NCI-H1105 treated with DMSO at 0.1 percent for 48 hours (cell line): ENCODE results near the gene ELOF1.
A peak's percentile ranks its signal among the peaks of the same experiment; 100 is the strongest.

Source experiments
- DNase-seq: peaks from one replicate; lab custom pipeline; 2025; lab: John Stamatoyannopoulos, UW

ELOF1 gene

DNA sequence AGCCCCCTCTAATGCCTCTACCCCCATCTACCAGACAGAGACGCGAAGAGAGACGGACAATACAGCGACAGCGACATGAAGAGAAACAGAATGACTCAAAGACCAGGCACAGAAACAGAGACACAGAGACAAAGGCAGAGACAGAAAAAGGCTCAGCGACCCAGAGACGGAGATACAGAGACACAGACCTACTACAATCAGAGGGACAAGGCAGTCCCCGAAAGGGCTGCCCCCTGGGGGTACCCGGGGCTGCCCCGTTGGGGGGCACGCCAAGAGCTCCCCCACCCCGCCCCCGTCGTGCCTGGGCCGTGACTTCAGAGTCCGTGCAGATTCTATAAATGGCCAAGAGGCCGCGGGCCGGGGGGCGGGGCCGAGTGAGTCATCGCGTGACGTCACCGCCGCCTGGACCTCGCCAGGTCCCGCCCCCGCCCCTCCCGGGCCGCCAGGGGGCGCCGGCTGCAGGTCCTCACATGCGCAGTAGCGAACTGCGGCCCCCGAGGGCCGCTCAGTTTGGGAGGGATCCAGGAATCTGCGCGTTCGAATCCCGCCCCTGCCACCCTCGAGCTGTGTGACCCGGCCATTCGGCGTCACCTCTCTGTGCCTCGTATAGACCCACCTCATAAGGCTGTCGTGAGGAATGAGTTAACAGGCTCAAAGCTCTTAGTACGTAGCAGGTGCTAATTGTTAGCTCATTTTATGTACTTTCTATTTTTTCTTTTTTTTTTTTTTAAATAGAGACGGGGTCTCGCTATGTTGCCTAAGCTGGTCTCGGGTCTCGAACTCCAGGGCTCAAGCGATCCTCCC is 23.0 kb downstream of the ELOF1 start:
- peak; percentile 61 for DNase-seq

DNA sequence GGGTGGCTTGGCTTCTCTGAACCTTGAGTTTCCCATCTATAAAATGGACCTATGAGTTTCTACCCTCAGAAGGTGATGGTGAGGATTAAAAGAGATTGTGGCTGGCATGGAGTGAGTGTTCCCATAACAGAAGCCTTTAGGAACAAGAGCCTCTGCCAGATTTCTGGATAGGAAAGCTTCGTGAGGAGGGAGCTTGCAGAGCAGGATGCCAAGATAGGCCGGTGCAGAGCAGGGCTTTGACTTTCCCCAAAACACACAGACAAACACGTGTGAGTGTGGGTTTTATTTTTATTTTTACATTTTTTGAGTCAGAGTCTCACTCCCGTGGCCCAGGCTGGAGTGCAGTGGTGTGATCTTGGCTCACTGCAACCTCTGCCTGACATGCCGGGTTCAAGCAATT is 24.1 kb downstream of the ELOF1 start:
- no peak for DNase-seq

DNA sequence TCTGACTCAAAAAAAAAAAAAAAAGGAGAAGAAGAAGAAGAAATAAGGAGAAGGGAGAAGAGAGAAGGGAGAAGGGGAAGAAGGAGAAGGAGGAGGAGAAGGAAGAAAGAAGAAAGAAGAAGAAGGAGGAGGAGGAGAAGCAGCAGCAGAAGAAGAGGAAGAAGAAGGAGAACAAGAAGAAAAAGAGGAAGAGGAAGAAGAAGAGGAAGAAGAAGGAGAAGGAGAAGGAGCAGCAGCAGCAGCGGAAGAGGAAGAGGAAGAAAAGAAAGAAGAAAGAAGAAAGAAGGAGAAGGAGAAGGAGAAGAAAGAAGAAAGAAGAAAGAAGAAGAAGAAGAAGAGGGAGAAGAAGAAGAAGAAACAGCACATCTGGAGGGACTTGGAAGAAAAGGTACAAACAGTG is 24.5 kb downstream of the ELOF1 start:
- DNase-seq: no peak

DNA sequence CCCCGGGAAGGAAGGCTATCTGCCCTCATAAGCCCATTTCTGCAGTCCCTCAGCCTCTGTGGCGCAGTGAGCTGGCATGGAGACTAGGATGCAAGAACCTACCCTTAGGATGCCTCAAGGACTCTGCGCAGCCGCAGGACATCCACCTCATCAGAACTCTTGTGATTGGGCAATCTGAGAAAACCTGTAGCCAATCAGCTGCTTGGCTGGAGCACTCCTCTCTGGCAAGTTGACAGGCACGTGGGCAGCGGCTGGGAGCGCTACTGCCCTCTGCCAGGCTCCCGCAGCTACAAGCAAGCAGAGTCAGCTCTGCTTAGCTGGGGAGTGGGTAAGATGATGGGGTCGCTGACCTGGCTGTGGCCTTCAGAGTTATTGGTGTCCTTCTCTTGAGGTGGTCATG is 28.6 kb downstream of the ELOF1 start:
- peak; percentile 21 for DNase-seq

DNA sequence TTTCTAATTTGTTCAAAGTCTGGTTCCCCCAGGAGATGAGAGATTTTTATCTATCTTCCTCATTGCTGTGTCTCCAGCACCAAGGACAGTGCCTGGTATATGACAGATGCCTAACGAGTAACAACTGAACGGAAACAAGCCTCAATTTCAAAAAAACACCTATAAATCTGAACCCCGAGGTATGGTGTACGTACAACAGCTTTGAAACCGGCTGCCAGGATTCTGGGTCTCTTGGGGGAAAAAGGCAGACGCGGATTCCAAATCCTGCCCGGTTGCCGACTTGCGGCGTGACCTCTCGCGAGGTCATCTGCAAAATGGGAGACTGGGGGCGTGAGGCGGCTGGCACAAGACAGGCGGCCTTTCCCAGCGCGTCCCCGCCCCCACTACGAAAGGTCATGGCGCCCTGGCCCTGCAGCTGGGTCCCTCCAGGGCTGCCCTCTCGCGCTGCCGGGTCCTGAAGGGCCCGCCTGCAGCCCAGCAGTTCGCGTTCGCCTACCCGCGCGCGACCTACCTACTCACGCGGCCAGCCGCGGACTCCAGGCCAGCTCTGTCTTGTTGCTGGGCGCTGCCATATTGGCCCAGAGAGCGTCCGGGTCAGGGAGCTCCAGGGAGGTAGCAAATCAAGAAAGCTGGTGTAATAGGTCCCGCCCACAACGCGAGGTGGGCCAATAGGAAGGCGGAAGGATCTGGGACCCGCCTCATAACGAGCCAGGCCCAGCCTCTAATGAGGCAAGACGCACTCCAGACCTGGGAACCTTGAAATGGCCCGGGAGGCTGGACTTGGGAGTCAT is 30.3 kb downstream of the ELOF1 start, which contains the start of gene ECSIT:
TSS of gene ECSIT (minus strand) at position 584 of the 791 bp plus-strand sequence. CDS start 9,964 bp downstream, outside the sequence.
- peak; percentile 96 for DNase-seq

DNA sequence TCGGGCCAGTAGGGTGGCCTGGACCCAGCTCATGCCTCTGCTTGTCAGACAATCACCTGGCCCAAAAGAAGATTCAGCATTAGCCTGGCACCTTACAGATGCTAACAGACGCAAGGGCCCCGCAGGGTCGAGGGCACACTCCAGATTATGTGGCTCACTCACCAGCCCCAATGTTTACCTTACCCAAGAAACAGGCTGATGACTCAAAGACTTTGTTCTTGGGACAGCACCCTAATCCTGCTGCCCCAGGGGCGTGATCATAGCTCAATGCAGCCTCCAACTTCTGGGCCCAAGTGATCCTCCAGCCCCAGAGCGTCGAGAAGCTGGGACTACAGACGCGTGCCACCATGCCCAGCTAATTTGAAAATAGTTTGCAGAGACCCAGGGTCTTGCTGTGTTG is 39.9 kb downstream of the ELOF1 start:
- no peak for DNase-seq

DNA sequence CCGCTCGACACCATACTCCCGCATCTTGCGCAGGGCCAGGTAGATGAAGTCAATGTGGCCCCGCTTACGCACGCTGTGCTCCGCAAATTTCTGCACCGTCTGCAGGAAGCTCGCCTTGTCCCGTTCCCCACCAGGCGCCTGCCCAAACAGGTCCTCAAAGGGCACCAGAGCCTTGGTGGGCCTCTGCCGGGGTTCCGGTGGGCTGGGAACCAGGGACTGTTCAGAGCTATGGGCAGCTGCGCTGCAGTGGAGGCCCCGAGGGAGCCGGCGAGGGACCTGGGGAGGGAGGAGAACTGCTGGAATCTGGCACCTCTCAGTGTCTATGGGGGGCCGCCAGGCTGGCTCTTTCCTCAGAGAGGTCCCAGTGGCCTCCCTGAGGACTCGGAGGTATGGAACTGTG is 45.1 kb downstream of the ELOF1 start:
- no peak for DNase-seq

DNA sequence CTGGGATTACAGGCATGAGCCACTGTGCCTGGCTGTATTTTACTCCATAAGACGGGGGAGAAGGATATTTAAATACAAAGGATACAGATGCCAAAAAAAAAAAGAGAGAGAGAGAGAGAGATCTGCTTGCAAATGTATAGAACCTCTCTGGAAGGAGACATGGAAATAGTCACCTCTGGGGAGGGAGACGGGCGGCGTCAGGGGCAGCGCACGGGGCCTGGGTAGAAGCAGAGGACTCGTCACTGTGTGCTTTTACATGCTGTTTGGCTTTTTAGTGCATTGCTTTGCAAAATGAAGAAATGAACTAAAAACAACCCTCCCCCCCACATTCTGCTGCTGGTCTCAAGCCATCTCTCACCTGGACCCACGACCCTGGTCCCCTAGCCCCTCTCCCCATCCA is 48.6 kb downstream of the ELOF1 start:
- DNase-seq: no peak

DNA sequence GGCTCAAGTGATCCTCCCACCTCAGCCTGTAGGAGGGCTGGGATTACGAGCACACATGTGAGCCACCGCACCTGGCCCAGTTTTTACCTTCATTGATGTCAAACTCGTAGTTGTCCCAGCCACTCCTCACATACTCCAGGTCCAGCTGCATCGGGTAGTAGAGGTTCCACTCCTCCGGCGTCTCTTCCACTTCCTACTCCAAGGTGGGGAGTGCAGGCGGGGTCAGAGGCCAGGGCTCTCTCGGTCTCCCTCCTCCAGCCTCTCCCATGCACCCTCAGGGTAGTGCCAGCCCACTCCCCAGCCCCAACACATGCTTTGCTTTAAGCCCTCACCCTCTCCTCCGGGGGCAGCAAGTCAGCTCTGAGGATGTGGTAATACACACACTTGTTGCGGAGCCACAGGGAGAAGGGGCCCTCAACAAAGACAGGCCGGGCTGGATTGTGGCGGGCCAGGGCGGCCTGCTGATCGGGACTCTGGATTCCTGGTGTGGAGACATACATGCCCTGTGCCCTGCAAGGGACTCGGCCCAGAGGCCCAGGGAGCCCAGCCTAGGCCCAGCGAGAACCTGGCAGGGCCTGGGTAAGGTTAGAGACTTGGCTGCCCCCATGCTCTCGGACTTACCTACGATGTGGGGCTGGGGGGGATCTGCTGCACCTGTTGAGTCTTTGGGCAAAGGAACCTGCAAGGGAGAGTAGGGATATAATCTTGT is 51.5 kb downstream of the ELOF1 start:
- DNase-seq: no peak

DNA sequence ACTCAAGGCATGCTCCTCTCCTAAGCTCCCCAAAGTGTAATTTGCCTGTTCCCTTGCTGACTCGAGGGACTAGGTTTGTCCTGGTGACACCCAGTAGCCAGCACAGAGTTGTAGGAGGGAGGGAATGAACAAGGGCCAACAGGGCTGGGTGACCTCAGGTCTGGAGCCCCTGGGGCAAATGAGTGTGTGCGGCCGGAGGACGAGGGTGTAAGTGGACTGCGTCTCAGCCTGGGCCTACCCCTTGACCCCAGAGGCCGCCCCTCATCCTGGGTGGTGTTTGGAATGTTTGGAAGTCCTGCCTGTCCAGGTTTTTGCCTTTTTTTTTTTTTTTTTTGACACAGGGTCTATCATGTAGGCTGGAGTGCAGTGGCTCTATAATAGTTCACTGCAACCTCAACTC is 52.1 kb downstream of the ELOF1 start:
- no peak for DNase-seq

DNA sequence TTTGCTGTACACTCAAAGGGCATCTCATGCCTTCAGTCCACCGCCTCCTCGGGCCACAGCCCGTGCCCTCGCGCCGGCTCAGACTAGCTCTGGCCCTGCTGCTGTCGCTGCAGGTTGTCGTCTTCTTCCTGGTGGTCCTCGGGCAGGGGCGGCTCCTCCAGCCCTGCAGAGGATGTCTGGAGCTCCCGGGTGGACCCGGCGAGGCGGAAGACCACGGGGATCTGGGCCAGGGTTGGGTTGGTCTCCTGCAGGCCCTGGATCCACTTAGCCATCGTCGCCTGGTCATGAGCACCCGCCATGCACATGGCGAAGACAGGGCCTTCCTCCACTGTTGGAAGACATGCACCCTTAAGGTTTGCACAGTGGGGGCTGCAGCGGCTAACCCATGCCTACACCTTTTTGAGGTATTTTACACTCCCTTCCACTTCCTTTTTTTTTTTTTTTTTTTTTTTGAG is 52.9 kb downstream of the ELOF1 start:
- DNase-seq: no peak

DNA sequence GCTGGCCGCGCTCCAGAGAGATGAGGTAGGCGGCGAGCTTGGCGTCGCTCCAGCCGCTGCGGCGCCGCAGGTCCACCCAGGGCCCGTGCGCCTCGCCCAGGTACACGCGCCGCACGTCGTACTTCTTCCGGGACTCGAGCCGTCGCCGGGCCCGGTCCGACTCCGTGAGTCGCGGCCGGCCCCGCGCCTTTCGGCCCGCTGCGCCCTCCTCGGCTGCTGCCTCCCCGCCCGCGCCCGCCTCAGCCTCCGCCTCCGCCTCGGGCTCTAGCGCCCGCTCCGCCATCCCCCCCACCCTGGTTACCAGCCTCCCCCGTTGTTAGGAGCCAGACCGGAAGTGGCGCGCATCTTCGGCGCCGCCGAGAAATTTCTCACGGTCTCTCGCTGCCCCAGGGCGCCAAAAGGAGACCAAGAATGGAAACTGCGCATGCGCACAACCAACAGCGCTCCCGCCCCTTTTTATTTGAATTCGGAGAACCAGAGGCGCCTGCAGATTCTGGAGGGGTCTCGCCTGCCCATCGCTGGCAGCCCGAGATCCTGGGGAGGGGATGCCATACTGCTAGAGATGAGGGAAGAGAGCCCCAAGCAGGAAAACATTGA is 53.4 kb downstream of the ELOF1 start, which contains the start of gene ZNF653:
TSS of gene ZNF653 (minus strand) at position 336 of the 597 bp plus-strand sequence. CDS start at position 283, 53 bp downstream.
- DNase-seq: peak; percentile 92

DNA sequence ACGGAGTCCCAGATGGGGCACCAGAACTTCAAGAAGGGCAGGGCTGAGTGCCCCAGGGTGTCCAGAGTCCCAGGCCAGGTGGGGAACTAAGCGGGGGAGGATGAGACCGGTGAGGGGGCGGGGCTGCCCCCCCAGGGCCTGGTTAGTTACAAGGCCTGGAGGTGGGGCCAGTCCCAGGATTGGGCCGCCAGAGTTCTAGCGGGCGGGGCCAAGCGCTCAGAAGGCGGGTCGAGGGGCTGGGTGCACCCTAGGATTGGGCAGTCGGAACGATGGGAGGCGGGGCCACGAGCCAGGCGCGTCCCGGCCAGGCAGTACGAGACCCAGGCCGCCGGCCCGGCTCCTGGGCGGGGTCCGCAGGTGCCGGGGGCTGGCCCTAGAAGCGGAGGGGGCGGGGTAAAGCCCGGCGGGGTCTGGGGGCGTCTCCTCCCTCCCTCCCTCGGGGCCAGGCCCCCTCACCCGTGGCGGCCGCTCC is 54.0 kb downstream of the ELOF1 start:
- DNase-seq: peak; percentile 94

DNA sequence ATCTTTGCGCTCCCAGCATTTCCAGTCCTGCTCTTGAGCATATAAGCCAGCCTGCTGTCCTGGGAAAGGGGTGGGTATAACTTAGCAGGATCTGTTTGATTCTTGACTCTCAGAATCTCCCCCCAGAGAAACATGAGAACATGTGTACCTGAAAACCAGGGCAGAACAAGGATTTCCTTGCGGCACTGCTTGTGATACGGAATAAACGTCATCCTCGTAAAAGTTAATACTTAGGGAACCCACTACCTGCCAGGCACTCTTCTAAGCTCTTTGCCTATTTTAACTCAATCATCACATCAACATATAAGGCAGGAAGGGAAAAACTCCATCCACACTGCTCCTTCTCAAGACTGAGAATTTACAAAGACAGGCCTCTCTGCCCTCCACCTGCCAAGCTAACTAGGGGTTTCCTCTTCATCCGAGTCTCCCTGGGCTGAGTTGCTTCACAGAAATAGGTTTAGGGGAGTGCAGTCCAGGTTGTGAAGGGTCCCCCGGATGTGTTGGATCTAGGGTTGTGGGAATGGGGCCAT is 54.5 kb downstream of the ELOF1 start:
- DNase-seq: no peak
